ENCODE measurements around the gene TEKT1. TPM values are rescaled to one million over a fixed set of nuclear protein-coding genes. Genes with fewer than 3 reads are reported as not detected.

The TEKT1 gene
- total RNA-seq, 1 experiment from 2014 or later = not detected

- H3K4ac ChIP-seq (ENCODE audit: low read depth, low read length) = no peak overlapping the region
- no CpG with 5 or more reads among the region's 2 CpGs for WGBS (ENCODE audit: extremely low coverage, insufficient read length, low lambda C conversion rate)
- no peak for DNase-seq
- H3K79me1 ChIP-seq (ENCODE audit: insufficient read depth, low read depth, low read length, poor library complexity, severe bottlenecking) = peaks cover 2% of the 10 kb centered on the region
- peaks cover 7 to 32% of the 10 kb centered on the region in 2 experiments for H3K4me1 Mint-ChIP-seq
- no peak overlapping the region for H3T11ph ChIP-seq (ENCODE audit: low read length)
- H3K27me3 Mint-ChIP-seq (ENCODE audit: low read depth) = no peaks in the 10 kb centered on the region; the same call in 1 of the 2 replicates
- no peak overlapping the region for H2BK20ac ChIP-seq (ENCODE audit: low read depth, low read length, poor library complexity, severe bottlenecking)
- TF ChIP-seq CTCF (conservative IDR thresholded peaks at IDR 0.05) = no peak
- peaks cover 18% of the 10 kb centered on the region; the same call in 1 of the 2 replicates for H3K79me2 ChIP-seq (ENCODE audit: insufficient read depth, low read length)
- H2AFZ ChIP-seq (ENCODE audit: low read length) = no peak overlapping the region
- no peak overlapping the region for H3K9ac ChIP-seq (ENCODE audit: extremely low read depth, insufficient read length, low read length)
- H3K56ac ChIP-seq (ENCODE audit: insufficient read length, low read depth, low read length) = no peak overlapping the region
- H2BK12ac ChIP-seq (ENCODE audit: insufficient read length, low read depth, low read length) = no peak overlapping the region
- H2BK120ac ChIP-seq (ENCODE audit: low read depth, low read length, poor library complexity, severe bottlenecking) = no peak overlapping the region
- H3K4me3 Mint-ChIP-seq = no peak overlapping the region
- no peaks in the 10 kb centered on the region for H3K23me2 ChIP-seq (ENCODE audit: insufficient read length, low read depth, low read length, poor library complexity, severe bottlenecking)
- H3K18ac ChIP-seq (ENCODE audit: insufficient read length, low read depth, low read length) = no peak overlapping the region
- no peak overlapping the region for H2BK15ac ChIP-seq (ENCODE audit: low read depth, low read length)
- no peak overlapping the region for H3K14ac ChIP-seq (ENCODE audit: insufficient read depth, low read length)
- H3K23ac ChIP-seq (ENCODE audit: insufficient read length, low read depth, low read length) = no peak overlapping the region
- H2AK5ac ChIP-seq (ENCODE audit: insufficient read length, low read length) = no peak overlapping the region
- peaks cover 0 to 3% of the 10 kb centered on the region in 2 experiments; a peak in 2 of 5 replicates for H3K9me3 Mint-ChIP-seq
- H3K27ac ChIP-seq (ENCODE audit: insufficient read length, low read depth, low read length) = no peak overlapping the region
- H4K20me1 ChIP-seq (ENCODE audit: control insufficient read depth, insufficient read depth, insufficient read length) = no peaks in the 10 kb centered on the region
- no peak overlapping the region for H3K4me2 ChIP-seq (ENCODE audit: insufficient read depth, insufficient read length, low read length)
- H3K27me3 ChIP-seq (ENCODE audit: insufficient read depth, low read length) = no peaks in the 10 kb centered on the region
- H4K5ac ChIP-seq (ENCODE audit: insufficient read length, low read depth, low read length) = no peak overlapping the region
- H2BK5ac ChIP-seq (ENCODE audit: insufficient read length, low read length) = no peak overlapping the region
- H3K9me3 ChIP-seq (ENCODE audit: control insufficient read depth, low read depth, low read length) = no peaks in the 10 kb centered on the region
- H4K91ac ChIP-seq (ENCODE audit: insufficient read length, low read depth, low read length) = no peak overlapping the region
- H3K27ac Mint-ChIP-seq = no peak overlapping the region
- H3K4me1 ChIP-seq (ENCODE audit: insufficient read depth, low read length) = no peaks in the 10 kb centered on the region; the same call in 1 of the 2 replicates
- no peak overlapping the region for H4K8ac ChIP-seq (replicated peaks; ENCODE audit: insufficient read length, low read depth, low read length)
- H3K36me3 Mint-ChIP-seq (ENCODE audit: insufficient read depth in 1 of 3, low read depth in 3 of 3) = peaks cover 0 to 16% (median 4%) of the 10 kb centered on the region in 3 experiments; a peak in 4 of 7 replicates
Measured at GRCh38 chr17:6857904-6858303, 26.4 kb upstream of the TEKT1 start.
